Ovary (tissue), 9 donors: ENCODE results near the gene ALOX5. TPM values are rescaled to one million over a fixed set of nuclear protein-coding genes. Genes with fewer than 3 reads are reported as not detected.

Experiments used
- DNase-seq, 5 donors: peaks; one replicate each; pipeline ENCODE4 v3.0.0-alpha.2; 2019 to 2020
- H3K27ac ChIP-seq, 2 donors: fragments of 200-600 bp; one replicate each; pipeline versions ENCODE4 v1.5.1 to v1.8.0; 2019 to 2022
- H3K27me3 ChIP-seq: fragments of 200-600 bp; one replicate; pipeline ENCODE4 v1.8.0; 2022
- H3K36me3 ChIP-seq: fragments of 200-600 bp; sonication (generic); one replicate; pipeline ENCODE4 v1.5.1; 2019
- H3K4me1 ChIP-seq: one replicate; pipeline ENCODE4 v1.8.1; 2013; ENCODE audit warnings: mild to moderate bottlenecking, moderate library complexity; ENCODE audit not compliant: insufficient read depth
- H3K4me3 ChIP-seq: fragments of 200-600 bp; sonication (generic); one replicate; pipeline ENCODE4 v1.5.1; 2017
- H3K9me3 ChIP-seq, 2 donors: fragments of 200-600 bp in 1 of 2; sonication (generic) in 1 of 2; one replicate each; pipeline versions ENCODE4 v1.5.1 to v1.8.1; 2013 to 2019; ENCODE audit warnings: mild to moderate bottlenecking in 1 of 2, moderate library complexity in 1 of 2
- CTCF ChIP-seq, 3 donors: fragments of 450-650 bp in 2 of 3; fragments of 200-600 bp in 1 of 3; IDR thresholded peaks; one replicate each; pipeline versions ENCODE4 v1.5.1 to v1.8.0; 2016 to 2022; ENCODE audit warnings: antibody characterized with exemption in 3 of 3, mild to moderate bottlenecking in 1 of 3
- EP300 ChIP-seq: sonication (generic); formaldehyde crosslinking; IDR thresholded peaks from one replicate; pipeline ENCODE4 v1.6.1; 2017; ENCODE audit warnings: antibody characterized with exemption
- POLR2A ChIP-seq: fragments of 450-650 bp; IDR thresholded peaks from one replicate; pipeline ENCODE4 v1.6.1; 2017; ENCODE audit warnings: antibody characterized with exemption, mild to moderate bottlenecking, moderate library complexity
- WGBS, 3 donors: extraction: QIAGEN DNeasy Blood & Tissue Kit in 1 of 3; methylation state at CpG; one replicate each; pipeline versions ENCODE4 v1.1.5 to v1.1.7; 2013 to 2017; 5-methylcytosine and 5-hydroxymethylcytosine counted together
- intact Hi-C, 4 donors: fragments of 100-400 bp; cut with DNase I; formaldehyde crosslinking; loops; one replicate each; pipeline versions ENCODE4 v1.11.0 to v1.15.1; 2022 to 2023
- polyA plus RNA-seq, 2 donors: library from polyadenylated mRNA; stranded (reverse); fragments of 200-250 nt in 1 of 2; fragments of 350-450 nt in 1 of 2; fragmentation: Illumina TruSeq in 1 of 2; extraction: RNeasy Lipid Tissue Mini Kit (QIAGEN cat#74804) in 1 of 2; gene quantifications; one replicate each; pipeline ENCODE4 v1.2.3, GENCODE V29; 2013 to 2014
- total RNA-seq, 7 donors: library from RNA; depleted of rRNA in 2 of 7; stranded (reverse); fragments of >200 nt in 2 of 7; fragmentation: NEBNext Ultra II Directional in 3 of 7; extraction: Animal tissue kit (Norgen Biotek cat#: 25700) in 3 of 7; gene quantifications; one replicate each; pipeline versions ENCODE4 v1.1.0 to v1.2.4, GENCODE V29; 2016 to 2023
- donor health status: DM: no; HTN: no; CAD: no; lungs with moderate emphysema.
- donor health status: DM: no; HTN: no; CAD: no.
- donor health status: Bipolar disorder and iron deficiency.
- donor health status: DM: yes; HTN: yes; CAD: no.
- donor health status: DM: no; HTN: no; CAD: no.
- donor health status: DM: yes; HTN: yes; CAD: no.

The ALOX5 gene
- total and polyA plus RNA-seq, 9 donors, result 1.7 to 17.7 (median 6.3) TPM

GRCh38 chr10:45373003-45373575 is 927 bp upstream of the ALOX5 start:
- DNase-seq, result no peak
- WGBS, 3 donors, result 0 to 2% (median 2%) methylated on average over 18 to 32 of the region's 32 CpGs
- H3K27ac ChIP-seq, result no peak overlapping the region

GRCh38 chr10:45374350-45375052 is 485 bp downstream of the ALOX5 start:
- peak in 1 of 5 donors; percentile 22 for DNase-seq
- intact Hi-C loops, result no loop called here
- Histone ChIP-seq H3K4me3 (peak overlapping the region; percentile 35), H3K27ac (no peak overlapping the region), H3K4me1 (peaks cover 8% of the 10 kb centered on the region), H3K36me3 (no peaks in the 10 kb centered on the region), H3K27me3 (no peaks in the 10 kb centered on the region), H3K9me3 (no peaks in the 10 kb centered on the region)
- TF ChIP-seq CTCF (IDR thresholded peaks at IDR 0.05), result no peak
- WGBS, 3 donors, result 3 to 10% (median 8%) methylated on average over 48 to 51 of the region's 51 CpGs

More at GRCh38 chr10:45373003-45373575, 927 bp upstream of the ALOX5 start:
- no peaks in the 10 kb centered on the region for H3K27me3 ChIP-seq
- intact Hi-C loops, result no loop called here
- H3K4me3 ChIP-seq, result peak overlapping the region; percentile 35
- H3K36me3 ChIP-seq, result no peaks in the 10 kb centered on the region
- no peak for TF ChIP-seq POLR2A
- TF ChIP-seq CTCF (IDR thresholded peaks at IDR 0.05), result no peak
- no peak for TF ChIP-seq EP300
- H3K9me3 ChIP-seq, result no peaks in the 10 kb centered on the region
- peaks cover 8% of the 10 kb centered on the region for H3K4me1 ChIP-seq

GRCh38 chr10:45375101-45375500 is 1.1 kb downstream of the ALOX5 start:
- Histone ChIP-seq H3K4me3 (no peak overlapping the region), H3K27ac (no peak overlapping the region), H3K27me3 (no peaks in the 10 kb centered on the region), H3K4me1 (peaks cover 8% of the 10 kb centered on the region), H3K36me3 (no peaks in the 10 kb centered on the region), H3K9me3 (no peaks in the 10 kb centered on the region)
- intact Hi-C loops, result no loop called here
- DNase-seq, result no peak
- 80 to 86% (median 85%) methylated on average over 8 of the region's 8 CpGs for WGBS, 3 donors
- TF ChIP-seq EP300 (no peak), CTCF (IDR thresholded peaks at IDR 0.05) (no peak), POLR2A (no peak)

GRCh38 chr10:45375716-45376231 is 1.8 kb downstream of the ALOX5 start:
- TF ChIP-seq EP300, result no peak
- no peak for TF ChIP-seq POLR2A
- no peak for TF ChIP-seq CTCF (IDR thresholded peaks at IDR 0.05)
- DNase-seq, result no peak
- Histone ChIP-seq H3K4me3 (no peak overlapping the region), H3K27ac (no peak overlapping the region), H3K36me3 (no peaks in the 10 kb centered on the region), H3K4me1 (peaks cover 8% of the 10 kb centered on the region), H3K9me3 (no peaks in the 10 kb centered on the region), H3K27me3 (no peaks in the 10 kb centered on the region)
- WGBS, 3 donors, result 78 to 89% (median 81%) methylated on average over 12 of the region's 12 CpGs
- intact Hi-C loops, result no loop called here
